GM12801 (cell line): ENCODE measurements around the gene MAP4K3.

Source experiments
- TF ChIP-seq, protein P1 (sequence below): IDR thresholded peaks from one replicate; pipeline ENCODE4 v1.5.1; 2011; ENCODE audit warnings: control low read depth; ENCODE audit not compliant: insufficient read length; ENCODE audit errors: extremely low read depth

MAP4K3 gene

DNA sequence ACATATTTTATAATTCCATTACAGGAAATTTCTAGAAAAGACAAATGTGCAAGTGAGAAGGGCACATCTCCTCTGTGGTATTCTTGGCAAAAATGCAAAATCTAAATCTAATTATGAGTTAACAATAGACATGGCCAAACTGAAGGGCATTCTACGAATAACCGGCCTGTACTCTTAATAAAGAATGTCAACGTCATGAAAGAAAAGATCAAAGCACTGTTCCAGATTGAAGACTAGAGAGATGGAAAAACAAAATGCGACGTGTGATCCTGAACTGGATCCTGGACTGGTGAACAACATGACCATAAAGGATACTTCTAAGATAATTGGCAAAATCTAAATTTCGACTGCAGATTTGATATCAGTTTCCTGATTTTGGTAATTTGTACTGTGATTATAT lies 196.3 kb downstream of the MAP4K3 start:
- TF ChIP-seq, protein P1, sequence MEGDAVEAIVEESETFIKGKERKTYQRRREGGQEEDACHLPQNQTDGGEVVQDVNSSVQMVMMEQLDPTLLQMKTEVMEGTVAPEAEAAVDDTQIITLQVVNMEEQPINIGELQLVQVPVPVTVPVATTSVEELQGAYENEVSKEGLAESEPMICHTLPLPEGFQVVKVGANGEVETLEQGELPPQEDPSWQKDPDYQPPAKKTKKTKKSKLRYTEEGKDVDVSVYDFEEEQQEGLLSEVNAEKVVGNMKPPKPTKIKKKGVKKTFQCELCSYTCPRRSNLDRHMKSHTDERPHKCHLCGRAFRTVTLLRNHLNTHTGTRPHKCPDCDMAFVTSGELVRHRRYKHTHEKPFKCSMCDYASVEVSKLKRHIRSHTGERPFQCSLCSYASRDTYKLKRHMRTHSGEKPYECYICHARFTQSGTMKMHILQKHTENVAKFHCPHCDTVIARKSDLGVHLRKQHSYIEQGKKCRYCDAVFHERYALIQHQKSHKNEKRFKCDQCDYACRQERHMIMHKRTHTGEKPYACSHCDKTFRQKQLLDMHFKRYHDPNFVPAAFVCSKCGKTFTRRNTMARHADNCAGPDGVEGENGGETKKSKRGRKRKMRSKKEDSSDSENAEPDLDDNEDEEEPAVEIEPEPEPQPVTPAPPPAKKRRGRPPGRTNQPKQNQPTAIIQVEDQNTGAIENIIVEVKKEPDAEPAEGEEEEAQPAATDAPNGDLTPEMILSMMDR, result no peak

DNA sequence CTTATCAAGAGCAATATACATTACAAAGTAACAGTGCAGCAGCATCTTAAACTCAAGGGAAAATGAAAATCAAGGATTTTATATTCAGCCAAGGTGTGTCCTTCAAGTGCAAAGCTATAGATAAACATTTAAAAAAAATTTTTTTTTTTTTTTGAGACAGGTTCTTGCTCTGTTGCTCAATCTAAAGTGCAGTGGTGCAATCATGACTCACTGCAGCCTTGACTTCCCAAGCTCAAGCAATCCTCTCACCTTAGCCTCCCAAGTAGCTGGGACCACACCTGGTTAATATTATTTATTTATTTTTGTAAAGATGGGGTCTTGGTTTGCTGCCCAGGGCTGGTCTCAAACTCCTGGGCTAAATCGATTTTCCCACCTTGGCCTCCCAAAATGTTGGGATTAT lies 202.3 kb downstream of the MAP4K3 start:
- TF ChIP-seq, protein P1, result no peak

DNA sequence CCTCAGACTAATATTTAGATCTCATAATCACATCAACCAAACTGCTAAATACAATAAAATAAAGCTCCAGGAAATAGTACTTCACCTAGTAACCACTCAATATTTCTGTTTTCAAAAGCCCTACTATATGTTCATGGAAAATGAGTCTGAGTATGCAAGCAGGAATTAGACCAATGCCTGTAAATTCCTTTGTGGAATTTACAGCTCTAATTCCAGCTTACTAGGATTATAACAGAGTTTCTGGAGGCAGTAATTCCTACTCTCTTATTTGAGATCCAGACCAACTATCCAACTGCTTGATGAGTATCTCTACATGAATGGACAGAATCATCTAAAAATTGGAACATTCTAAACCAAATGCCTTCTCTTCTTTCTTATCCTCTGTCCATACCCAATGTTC lies 204.9 kb downstream of the MAP4K3 start:
- TF ChIP-seq, protein P1, result no peak

DNA sequence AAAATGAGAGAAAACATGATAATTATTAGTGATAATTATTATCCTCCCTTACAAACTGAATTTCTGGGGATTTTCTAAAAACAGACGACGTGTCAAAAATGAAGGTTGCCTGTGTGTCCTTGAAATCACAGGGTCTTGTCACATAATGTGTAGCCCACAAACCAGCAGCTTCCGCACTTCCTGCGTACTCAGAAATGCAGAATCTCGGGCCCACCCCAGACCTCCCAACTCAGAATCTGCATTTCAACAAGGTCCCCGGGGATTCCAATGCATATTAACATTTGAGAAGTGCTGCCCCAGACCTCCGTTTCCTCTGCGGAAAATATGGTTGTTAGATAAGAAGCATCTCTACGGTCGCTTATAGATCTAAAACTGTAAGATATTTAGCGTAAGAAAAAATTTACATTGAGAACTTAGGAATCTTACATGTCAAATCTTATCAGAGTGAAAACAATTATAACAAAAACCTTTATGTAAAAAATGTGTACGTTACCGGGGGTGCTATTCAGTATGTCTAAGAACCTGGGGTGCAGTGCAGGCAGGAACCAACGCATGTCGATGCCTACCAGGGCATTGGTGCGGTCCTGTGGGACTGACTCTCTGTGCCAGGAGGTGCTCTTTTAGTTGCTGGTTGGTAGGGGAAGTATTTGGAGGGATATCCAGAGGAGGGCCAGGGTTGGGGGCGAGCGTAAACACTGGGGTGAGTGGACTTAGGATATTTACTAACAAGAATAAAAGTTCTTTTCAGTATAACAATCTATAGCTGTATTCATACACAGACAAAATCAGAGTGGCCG lies 208.5 kb downstream of the MAP4K3 start:
- TF ChIP-seq, protein P1, result no peak

DNA sequence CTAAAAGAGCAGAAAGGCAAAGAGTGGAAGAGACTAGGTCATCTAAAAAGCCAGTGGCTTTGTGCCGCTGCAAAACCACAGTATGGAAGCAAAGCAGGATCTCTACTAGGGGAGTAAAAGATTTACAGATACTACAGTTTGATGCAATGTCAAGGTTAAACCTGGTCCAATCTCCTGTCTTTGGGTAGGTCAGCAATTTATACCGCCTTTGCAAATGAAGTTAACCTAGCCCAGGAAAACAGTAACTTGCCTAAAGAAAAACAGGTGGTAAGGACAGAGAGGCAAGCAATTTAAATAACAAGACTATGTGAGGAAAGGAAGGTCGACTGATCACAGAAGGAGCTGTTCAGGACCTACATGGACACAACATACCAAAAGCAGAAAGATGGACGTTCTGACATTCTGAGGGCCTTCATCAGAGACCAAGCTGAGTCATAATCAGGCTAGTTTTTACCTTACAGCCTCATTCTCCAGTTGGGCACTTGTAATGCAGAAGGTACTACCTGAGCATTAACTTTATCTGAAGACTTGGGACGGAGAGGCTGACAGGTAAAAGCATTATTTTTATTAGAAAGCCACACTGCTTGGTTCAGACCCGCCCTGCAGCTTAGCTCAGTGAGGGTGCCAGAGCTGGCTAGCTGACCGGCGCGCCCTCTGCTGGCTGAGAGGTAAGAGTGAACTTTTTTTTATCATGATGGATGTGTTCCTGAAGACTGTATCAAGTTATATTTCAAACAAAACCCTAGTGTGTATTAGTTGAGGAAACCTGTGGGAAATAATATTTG lies 209.3 kb downstream of the MAP4K3 start:
- TF ChIP-seq, protein P1, result no peak

DNA sequence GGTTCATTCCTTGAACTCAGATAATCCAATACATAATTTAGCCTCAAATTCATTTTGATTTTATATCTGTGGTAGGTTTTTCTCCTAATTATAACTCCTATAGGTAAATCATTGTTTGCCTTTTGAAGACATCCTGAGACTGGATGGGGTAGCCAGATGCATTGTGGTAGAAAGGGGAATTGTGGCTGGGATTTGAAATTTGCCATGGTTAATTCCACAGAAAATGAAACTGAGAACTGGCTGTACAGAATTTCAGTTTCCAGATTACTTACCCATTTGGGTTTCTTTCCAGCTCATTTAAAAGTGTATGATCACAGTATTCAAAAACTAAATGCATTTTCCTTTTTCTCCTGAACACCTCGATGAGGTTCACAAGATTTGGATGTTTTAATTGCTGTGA lies 211.5 kb downstream of the MAP4K3 start:
- TF ChIP-seq, protein P1, result no peak

DNA sequence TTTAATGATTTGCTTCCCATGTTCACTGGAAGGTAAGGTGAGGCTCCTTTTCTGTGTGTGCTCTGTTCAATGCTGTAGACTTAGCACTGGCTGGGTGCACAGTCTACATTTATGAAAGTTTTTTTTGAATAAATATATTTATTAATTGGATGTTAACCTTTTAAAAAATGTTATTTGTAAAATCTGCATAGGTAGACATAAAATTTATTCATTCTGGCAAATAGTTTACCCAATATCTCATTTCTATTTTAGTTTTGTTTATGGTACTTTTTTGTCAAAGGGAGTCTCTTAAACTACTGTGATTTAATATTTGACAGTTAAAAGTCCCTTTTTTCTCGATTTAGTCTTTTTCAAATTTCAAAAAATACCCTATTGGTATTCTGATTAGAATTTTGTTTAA lies 213.2 kb downstream of the MAP4K3 start:
- TF ChIP-seq, protein P1, result no peak
